ENCODE measurements around the gene SCFD2. TPM values are rescaled to one million over a fixed set of nuclear protein-coding genes. Genes with fewer than 3 reads are reported as not detected.

Gene SCFD2
- total and polyA plus RNA-seq, 10 of the 15 experiments (the other 5 are each of a cell fraction or from before 2014, with no cell fraction given): 4.8 to 37.6 (median 24.9) TPM

- 67% methylated on average over 23 of the region's 23 CpGs for WGBS (ENCODE audit: insufficient coverage, insufficient replicate concordance, low lambda C conversion rate, missing lambda C conversion rate)
- intact Hi-C loops (cut with micrococcal nuclease; ENCODE audit: unreplicated experiment) (loop anchor here (5.0 kb wide), 1 partner anchor 140 kb away; no protein-coding TSS in a partner anchor), in situ Hi-C loops (cut with MboI) (no loop called here)
- ChIA-PET RAD21 (ENCODE audit: unreplicated experiment) (no interaction called here), POLR2A (no interaction called here), CTCF (interaction anchor here (0.7 kb wide), 1 partner anchor 11 kb away, joined by 3 read pairs; no protein-coding TSS in a partner anchor), SMC1A (ENCODE audit: uncharacterized antibody, unreplicated experiment) (no interaction called here)
- no peak for ATAC-seq
- Histone ChIP-seq H3K79me2 (ENCODE audit: control insufficient read depth, insufficient read depth, low read length) (no peaks in the 10 kb centered on the region), H3K4me2 (ENCODE audit: control insufficient read depth, insufficient read depth) (peak overlapping the region; percentile 96), H3K4me3 (peak overlapping the region; percentile 72; the same call in 1 of the 2 replicates), H3K27me3 (replicated peaks in 1 of 2; ENCODE audit: control insufficient read depth in 2 of 2, insufficient read depth in 2 of 2, low read length in 1 of 2) (peaks cover 0 to 5% of the 10 kb centered on the region in 2 experiments; a peak in 2 of 4 replicates), H3K9ac (ENCODE audit: control insufficient read depth, insufficient read depth, low read length) (no peak overlapping the region), H4K20me1 (ENCODE audit: control insufficient read depth, insufficient read depth) (no peaks in the 10 kb centered on the region), H3K4me1 (ENCODE audit: control insufficient read depth, insufficient read depth, low read length) (peaks cover 4% of the 10 kb centered on the region), H2AFZ (ENCODE audit: control insufficient read depth, low read depth, low read length) (peak overlapping the region; percentile 84), H3K9me3 (replicated peaks; ENCODE audit: control insufficient read depth, insufficient read depth, low read length) (no peaks in the 10 kb centered on the region; the same call in 2 of the 3 replicates), H3K27ac (ENCODE audit: control insufficient read depth, insufficient read depth) (no peak overlapping the region), H3K36me3 (ENCODE audit: control insufficient read depth in 2 of 2, insufficient read depth in 2 of 2, low read length in 1 of 2) (no peaks in the 10 kb centered on the region)
- no peak for TF ChIP-seq NFYB (IDR thresholded peaks at IDR 0.05; ENCODE audit: insufficient read depth, low read depth, low read length)
- no peak for TF ChIP-seq EP300 (IDR thresholded peaks at IDR 0.05; ENCODE audit: borderline replicate concordance in 1 of 2, control insufficient read depth in 1 of 2, low read depth in 2 of 2, low read length in 2 of 2)
- no peak for TF ChIP-seq NFXL1 (IDR thresholded peaks at IDR 0.05; ENCODE audit: borderline replicate concordance)
- TF ChIP-seq ZNF24 (IDR thresholded peaks at IDR 0.05): no peak
- TF ChIP-seq, protein P1, sequence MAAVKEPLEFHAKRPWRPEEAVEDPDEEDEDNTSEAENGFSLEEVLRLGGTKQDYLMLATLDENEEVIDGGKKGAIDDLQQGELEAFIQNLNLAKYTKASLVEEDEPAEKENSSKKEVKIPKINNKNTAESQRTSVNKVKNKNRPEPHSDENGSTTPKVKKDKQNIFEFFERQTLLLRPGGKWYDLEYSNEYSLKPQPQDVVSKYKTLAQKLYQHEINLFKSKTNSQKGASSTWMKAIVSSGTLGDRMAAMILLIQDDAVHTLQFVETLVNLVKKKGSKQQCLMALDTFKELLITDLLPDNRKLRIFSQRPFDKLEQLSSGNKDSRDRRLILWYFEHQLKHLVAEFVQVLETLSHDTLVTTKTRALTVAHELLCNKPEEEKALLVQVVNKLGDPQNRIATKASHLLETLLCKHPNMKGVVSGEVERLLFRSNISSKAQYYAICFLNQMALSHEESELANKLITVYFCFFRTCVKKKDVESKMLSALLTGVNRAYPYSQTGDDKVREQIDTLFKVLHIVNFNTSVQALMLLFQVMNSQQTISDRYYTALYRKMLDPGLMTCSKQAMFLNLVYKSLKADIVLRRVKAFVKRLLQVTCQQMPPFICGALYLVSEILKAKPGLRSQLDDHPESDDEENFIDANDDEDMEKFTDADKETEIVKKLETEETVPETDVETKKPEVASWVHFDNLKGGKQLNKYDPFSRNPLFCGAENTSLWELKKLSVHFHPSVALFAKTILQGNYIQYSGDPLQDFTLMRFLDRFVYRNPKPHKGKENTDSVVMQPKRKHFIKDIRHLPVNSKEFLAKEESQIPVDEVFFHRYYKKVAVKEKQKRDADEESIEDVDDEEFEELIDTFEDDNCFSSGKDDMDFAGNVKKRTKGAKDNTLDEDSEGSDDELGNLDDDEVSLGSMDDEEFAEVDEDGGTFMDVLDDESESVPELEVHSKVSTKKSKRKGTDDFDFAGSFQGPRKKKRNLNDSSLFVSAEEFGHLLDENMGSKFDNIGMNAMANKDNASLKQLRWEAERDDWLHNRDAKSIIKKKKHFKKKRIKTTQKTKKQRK (IDR thresholded peaks at IDR 0.05; ENCODE audit: low read depth, low read length): no peak
- TF ChIP-seq, protein P2, sequence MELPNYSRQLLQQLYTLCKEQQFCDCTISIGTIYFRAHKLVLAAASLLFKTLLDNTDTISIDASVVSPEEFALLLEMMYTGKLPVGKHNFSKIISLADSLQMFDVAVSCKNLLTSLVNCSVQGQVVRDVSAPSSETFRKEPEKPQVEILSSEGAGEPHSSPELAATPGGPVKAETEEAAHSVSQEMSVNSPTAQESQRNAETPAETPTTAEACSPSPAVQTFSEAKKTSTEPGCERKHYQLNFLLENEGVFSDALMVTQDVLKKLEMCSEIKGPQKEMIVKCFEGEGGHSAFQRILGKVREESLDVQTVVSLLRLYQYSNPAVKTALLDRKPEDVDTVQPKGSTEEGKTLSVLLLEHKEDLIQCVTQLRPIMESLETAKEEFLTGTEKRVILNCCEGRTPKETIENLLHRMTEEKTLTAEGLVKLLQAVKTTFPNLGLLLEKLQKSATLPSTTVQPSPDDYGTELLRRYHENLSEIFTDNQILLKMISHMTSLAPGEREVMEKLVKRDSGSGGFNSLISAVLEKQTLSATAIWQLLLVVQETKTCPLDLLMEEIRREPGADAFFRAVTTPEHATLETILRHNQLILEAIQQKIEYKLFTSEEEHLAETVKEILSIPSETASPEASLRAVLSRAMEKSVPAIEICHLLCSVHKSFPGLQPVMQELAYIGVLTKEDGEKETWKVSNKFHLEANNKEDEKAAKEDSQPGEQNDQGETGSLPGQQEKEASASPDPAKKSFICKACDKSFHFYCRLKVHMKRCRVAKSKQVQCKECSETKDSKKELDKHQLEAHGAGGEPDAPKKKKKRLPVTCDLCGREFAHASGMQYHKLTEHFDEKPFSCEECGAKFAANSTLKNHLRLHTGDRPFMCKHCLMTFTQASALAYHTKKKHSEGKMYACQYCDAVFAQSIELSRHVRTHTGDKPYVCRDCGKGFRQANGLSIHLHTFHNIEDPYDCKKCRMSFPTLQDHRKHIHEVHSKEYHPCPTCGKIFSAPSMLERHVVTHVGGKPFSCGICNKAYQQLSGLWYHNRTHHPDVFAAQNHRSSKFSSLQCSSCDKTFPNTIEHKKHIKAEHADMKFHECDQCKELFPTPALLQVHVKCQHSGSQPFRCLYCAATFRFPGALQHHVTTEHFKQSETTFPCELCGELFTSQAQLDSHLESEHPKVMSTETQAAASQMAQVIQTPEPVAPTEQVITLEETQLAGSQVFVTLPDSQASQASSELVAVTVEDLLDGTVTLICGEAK (IDR thresholded peaks at IDR 0.05; ENCODE audit: borderline replicate concordance): no peak
- TF ChIP-seq, protein P3, sequence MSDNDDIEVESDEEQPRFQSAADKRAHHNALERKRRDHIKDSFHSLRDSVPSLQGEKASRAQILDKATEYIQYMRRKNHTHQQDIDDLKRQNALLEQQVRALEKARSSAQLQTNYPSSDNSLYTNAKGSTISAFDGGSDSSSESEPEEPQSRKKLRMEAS (IDR thresholded peaks at IDR 0.05; ENCODE audit: low read depth, low read length): no peak
- no peak for TF ChIP-seq MYC (IDR thresholded peaks at IDR 0.05; ENCODE audit: insufficient read depth, insufficient read length, insufficient replicate concordance, low read length, severe bottlenecking)
- TF ChIP-seq RFX5 (IDR thresholded peaks at IDR 0.05; ENCODE audit: low read depth, low read length): no peak
- no peak for TF ChIP-seq RAD21 (IDR thresholded peaks at IDR 0.05; ENCODE audit: insufficient read depth, low read depth, low read length)
- TF ChIP-seq TCF12 (IDR thresholded peaks at IDR 0.05; ENCODE audit: low read depth, low read length): no peak
- no peak for TF ChIP-seq MTA3 (IDR thresholded peaks at IDR 0.05; ENCODE audit: borderline replicate concordance, low read length)
- no peak for TF ChIP-seq HCFC1 (IDR thresholded peaks at IDR 0.05; ENCODE audit: low read length)
- TF ChIP-seq SRF (IDR thresholded peaks at IDR 0.05; ENCODE audit: low read depth in 2 of 2, low read length in 2 of 2): no peak
- FAIRE-seq: no peak
- BruUV-seq (replicated peaks): no TSS peak
- DNase-seq (ENCODE audit: low read depth, low spot score): no peak
Observed at GRCh38 chr4:52862639-52863161, 503.2 kb downstream of the SCFD2 start.
